IMR-90 (cell line): ENCODE results near the gene PDE6A.

Experiments
- MAFK ChIP-seq: IDR thresholded peaks from 2 replicates; pipeline ENCODE4 v1.6.1; 2012; ENCODE audit warnings: low read depth, low read length, improper control_type of control experiment
- TF ChIP-seq, protein P1 (sequence below): conservative IDR thresholded peaks from 2 replicates; pipeline ENCODE4 v1.5.1; 2012; ENCODE audit warnings: mild to moderate bottlenecking, low read depth, low read length, improper control_type of control experiment

DNA sequence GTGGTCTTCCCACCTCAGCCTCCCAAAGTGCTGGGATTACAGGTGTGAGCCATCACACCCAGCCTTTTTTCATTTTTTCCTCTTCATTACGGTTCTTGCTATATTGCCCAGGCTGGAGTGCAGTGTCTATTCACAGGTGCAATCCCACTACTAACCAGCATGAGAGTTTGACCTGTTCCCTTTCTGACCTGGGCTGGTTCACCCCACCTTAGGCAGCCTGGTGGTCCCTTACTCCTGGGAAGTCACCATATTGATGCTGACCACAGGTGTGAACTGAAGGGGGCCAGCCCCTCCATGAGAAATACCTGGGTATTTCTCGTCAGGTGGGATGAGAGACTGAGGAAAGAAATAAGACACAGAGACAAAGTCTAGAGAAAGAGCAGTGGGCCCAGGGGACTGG is 2.4 kb downstream of the PDE6A start:
- TF ChIP-seq MAFK: no peak
- TF ChIP-seq, protein P1, sequence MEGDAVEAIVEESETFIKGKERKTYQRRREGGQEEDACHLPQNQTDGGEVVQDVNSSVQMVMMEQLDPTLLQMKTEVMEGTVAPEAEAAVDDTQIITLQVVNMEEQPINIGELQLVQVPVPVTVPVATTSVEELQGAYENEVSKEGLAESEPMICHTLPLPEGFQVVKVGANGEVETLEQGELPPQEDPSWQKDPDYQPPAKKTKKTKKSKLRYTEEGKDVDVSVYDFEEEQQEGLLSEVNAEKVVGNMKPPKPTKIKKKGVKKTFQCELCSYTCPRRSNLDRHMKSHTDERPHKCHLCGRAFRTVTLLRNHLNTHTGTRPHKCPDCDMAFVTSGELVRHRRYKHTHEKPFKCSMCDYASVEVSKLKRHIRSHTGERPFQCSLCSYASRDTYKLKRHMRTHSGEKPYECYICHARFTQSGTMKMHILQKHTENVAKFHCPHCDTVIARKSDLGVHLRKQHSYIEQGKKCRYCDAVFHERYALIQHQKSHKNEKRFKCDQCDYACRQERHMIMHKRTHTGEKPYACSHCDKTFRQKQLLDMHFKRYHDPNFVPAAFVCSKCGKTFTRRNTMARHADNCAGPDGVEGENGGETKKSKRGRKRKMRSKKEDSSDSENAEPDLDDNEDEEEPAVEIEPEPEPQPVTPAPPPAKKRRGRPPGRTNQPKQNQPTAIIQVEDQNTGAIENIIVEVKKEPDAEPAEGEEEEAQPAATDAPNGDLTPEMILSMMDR: no peak
